Neural cell (in vitro differentiated cells): ENCODE results near the gene SMIM21. TPM values are rescaled to one million over a fixed set of nuclear protein-coding genes. Genes with fewer than 3 reads are reported as not detected.

Experiments
- H2AFZ ChIP-seq: fragments of 200-600, 300-800 bp; sonication (generic), shearing (Covaris generic); 2 replicates; pipeline ENCODE4 v1.6.0; 2014; ENCODE audit warnings: low read depth, mild to moderate bottlenecking, antibody characterized with exemption, low read length, moderate library complexity
- H3F3A ChIP-seq: fragments of 200-600 bp; shearing (Covaris generic); 2 replicates; pipeline ENCODE4 v1.6.1; 2016; ENCODE audit warnings: mild to moderate bottlenecking, moderate library complexity, mixed read lengths, antibody characterized with exemption, low read length; ENCODE audit not compliant: insufficient read depth, poor library complexity, severe bottlenecking
- H3K27ac ChIP-seq: fragments of 200-600, 300-800 bp; sonication (generic), shearing (Covaris generic); 2 replicates; pipeline ENCODE4 v1.5.1; 2014; ENCODE audit warnings: mild to moderate bottlenecking, low read length, moderate library complexity
- H3K27me3 ChIP-seq: fragments of 300-800, 200-600 bp; sonication (generic), shearing (Covaris generic); 2 replicates; pipeline ENCODE4 v1.6.0; 2014; ENCODE audit warnings: mild to moderate bottlenecking, low read depth, low read length, moderate library complexity; ENCODE audit not compliant: insufficient read depth
- H3K36me3 ChIP-seq: fragments of 300-800, 200-600 bp; sonication (generic), shearing (Covaris generic); 2 replicates; pipeline ENCODE4 v1.5.1; 2014; ENCODE audit warnings: mild to moderate bottlenecking, antibody characterized with exemption, low read length, moderate library complexity; ENCODE audit not compliant: insufficient read depth
- H3K4me2 ChIP-seq: fragments of 300-800, 200-600 bp; sonication (generic), shearing (Covaris generic); 2 replicates; pipeline ENCODE4 v1.6.0; 2014; ENCODE audit warnings: mild to moderate bottlenecking, low read length
- H3K4me3 ChIP-seq: fragments of 300-800, 200-600 bp; sonication (generic), shearing (Covaris generic); 2 replicates; pipeline ENCODE4 v1.5.1; 2014; ENCODE audit warnings: mild to moderate bottlenecking, low read length, moderate library complexity
- H3K79me2 ChIP-seq: fragments of 200-600 bp; shearing (Covaris generic); replicated peaks from 2 replicates; pipeline ENCODE4 v1.6.0; 2014; ENCODE audit warnings: mild to moderate bottlenecking, low read length, moderate library complexity; ENCODE audit not compliant: insufficient read depth
- H3K9ac ChIP-seq: fragments of 300-800, 200-600 bp; sonication (generic), shearing (Covaris generic); 2 replicates; pipeline ENCODE4 v1.6.1; 2016; ENCODE audit warnings: mild to moderate bottlenecking, low read length, mixed read lengths
- H3K9me2 ChIP-seq: fragments of 200-600 bp; shearing (Covaris generic); 2 replicates; pipeline ENCODE4 v1.6.1; 2016; ENCODE audit warnings: mild to moderate bottlenecking, low read length, mixed read lengths; ENCODE audit not compliant: insufficient read depth
- H3K9me3 ChIP-seq: fragments of 200-600, 300-800 bp; sonication (generic), shearing (Covaris generic); 2 replicates; pipeline ENCODE4 v1.6.1; 2016; ENCODE audit warnings: mild to moderate bottlenecking, mixed run types, low read length, moderate library complexity, mixed read lengths
- H4K20me1 ChIP-seq: fragments of 200-600 bp; shearing (Covaris generic); 2 replicates; pipeline ENCODE4 v1.6.1; 2016; ENCODE audit warnings: mild to moderate bottlenecking, mixed run types; ENCODE audit not compliant: insufficient read depth
- EP300 ChIP-seq: fragments of 450-650 bp; conservative IDR thresholded peaks from 2 replicates; pipeline ENCODE4 v1.6.1; 2014; ENCODE audit warnings: antibody characterized with exemption, mild to moderate bottlenecking, moderate library complexity; ENCODE audit not compliant: poor library complexity, severe bottlenecking
- EZH2 ChIP-seq: fragments of 200-600, 300-800 bp; shearing (Covaris generic), sonication (generic); IDR thresholded peaks from 2 replicates; pipeline ENCODE4 v1.6.1; 2014; ENCODE audit warnings: antibody characterized with exemption, low read length, borderline replicate concordance, mild to moderate bottlenecking; ENCODE audit not compliant: insufficient read depth, poor library complexity, severe bottlenecking
- MXI1 ChIP-seq: fragments of 450-650 bp; conservative IDR thresholded peaks from 2 replicates; pipeline ENCODE4 v1.6.1; 2014; ENCODE audit warnings: antibody characterized with exemption, mild to moderate bottlenecking; ENCODE audit not compliant: poor library complexity, severe bottlenecking
- POLR2AphosphoS5 ChIP-seq: IDR thresholded peaks from 2 replicates; pipeline ENCODE4 v1.6.1; 2012
- RAD21 ChIP-seq: fragments of 450-650 bp; conservative IDR thresholded peaks from 2 replicates; pipeline ENCODE4 v1.6.1; 2014; ENCODE audit warnings: antibody characterized with exemption, mild to moderate bottlenecking, moderate library complexity
- SMC3 ChIP-seq: fragments of 450-650 bp; conservative IDR thresholded peaks from 2 replicates; pipeline ENCODE4 v1.6.1; 2014; ENCODE audit warnings: antibody characterized with exemption, mild to moderate bottlenecking, moderate library complexity; ENCODE audit not compliant: poor library complexity
- TAF1 ChIP-seq: IDR thresholded peaks from 2 replicates; pipeline ENCODE4 v1.6.1; 2012; ENCODE audit warnings: low read depth
- polyA plus RNA-seq: library from polyadenylated mRNA; depleted of rRNA; stranded (reverse); fragments of >200 nt; gene quantifications from 2 replicates; pipeline ENCODE4 v1.2.3, GENCODE V29; 2014
- TF ChIP-seq, protein P1 (sequence below): fragments of 450-650 bp; IDR thresholded peaks from 2 replicates; pipeline ENCODE4 v1.5.1; 2014; ENCODE audit warnings: antibody characterized with exemption, mild to moderate bottlenecking, moderate library complexity; ENCODE audit not compliant: poor library complexity, severe bottlenecking
- TF ChIP-seq, protein P2 (sequence below): IDR thresholded peaks from 2 replicates; pipeline ENCODE4 v1.6.1; 2012; ENCODE audit warnings: borderline replicate concordance

The SMIM21 gene
- polyA plus RNA-seq, 1 donor from 2014 or later = not detected

DNA sequence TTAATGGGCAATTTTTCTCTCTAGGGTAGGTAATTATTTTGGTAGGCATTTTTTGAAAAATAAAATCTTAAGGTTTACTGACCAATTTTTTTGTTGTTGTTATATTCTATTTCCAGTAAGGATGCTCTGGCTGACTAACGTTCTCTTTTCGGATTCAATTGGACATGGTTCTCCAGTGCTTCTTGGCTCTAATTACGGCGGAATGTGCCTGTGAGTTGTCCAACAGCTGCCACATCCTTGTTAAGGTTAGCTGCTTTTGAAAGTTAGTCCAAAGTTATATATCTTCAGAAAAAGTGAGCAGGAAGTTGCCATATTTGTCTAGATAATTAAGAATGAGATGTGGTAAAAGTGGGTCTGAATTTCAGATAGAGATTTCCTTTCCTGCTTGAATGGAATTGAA is 45.8 kb upstream of the SMIM21 start:
- H3K27ac ChIP-seq = no peak overlapping the region
- H3K9me3 ChIP-seq = no peaks in the 10 kb centered on the region
- no peaks in the 10 kb centered on the region for H3F3A ChIP-seq
- H3K4me3 ChIP-seq = no peak overlapping the region
- H2AFZ ChIP-seq = no peak overlapping the region
- H3K27me3 ChIP-seq = no peaks in the 10 kb centered on the region
- no peaks in the 10 kb centered on the region for H3K79me2 ChIP-seq
- H3K9ac ChIP-seq = no peak overlapping the region
- no peak for TF ChIP-seq RAD21
- no peak for TF ChIP-seq POLR2AphosphoS5
- TF ChIP-seq, protein P1, sequence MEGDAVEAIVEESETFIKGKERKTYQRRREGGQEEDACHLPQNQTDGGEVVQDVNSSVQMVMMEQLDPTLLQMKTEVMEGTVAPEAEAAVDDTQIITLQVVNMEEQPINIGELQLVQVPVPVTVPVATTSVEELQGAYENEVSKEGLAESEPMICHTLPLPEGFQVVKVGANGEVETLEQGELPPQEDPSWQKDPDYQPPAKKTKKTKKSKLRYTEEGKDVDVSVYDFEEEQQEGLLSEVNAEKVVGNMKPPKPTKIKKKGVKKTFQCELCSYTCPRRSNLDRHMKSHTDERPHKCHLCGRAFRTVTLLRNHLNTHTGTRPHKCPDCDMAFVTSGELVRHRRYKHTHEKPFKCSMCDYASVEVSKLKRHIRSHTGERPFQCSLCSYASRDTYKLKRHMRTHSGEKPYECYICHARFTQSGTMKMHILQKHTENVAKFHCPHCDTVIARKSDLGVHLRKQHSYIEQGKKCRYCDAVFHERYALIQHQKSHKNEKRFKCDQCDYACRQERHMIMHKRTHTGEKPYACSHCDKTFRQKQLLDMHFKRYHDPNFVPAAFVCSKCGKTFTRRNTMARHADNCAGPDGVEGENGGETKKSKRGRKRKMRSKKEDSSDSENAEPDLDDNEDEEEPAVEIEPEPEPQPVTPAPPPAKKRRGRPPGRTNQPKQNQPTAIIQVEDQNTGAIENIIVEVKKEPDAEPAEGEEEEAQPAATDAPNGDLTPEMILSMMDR = no peak
- TF ChIP-seq SMC3 = no peak
- no peak for TF ChIP-seq MXI1
- TF ChIP-seq EZH2 = no peak
- no peak for TF ChIP-seq TAF1
- TF ChIP-seq EP300 = no peak
- TF ChIP-seq, protein P2, sequence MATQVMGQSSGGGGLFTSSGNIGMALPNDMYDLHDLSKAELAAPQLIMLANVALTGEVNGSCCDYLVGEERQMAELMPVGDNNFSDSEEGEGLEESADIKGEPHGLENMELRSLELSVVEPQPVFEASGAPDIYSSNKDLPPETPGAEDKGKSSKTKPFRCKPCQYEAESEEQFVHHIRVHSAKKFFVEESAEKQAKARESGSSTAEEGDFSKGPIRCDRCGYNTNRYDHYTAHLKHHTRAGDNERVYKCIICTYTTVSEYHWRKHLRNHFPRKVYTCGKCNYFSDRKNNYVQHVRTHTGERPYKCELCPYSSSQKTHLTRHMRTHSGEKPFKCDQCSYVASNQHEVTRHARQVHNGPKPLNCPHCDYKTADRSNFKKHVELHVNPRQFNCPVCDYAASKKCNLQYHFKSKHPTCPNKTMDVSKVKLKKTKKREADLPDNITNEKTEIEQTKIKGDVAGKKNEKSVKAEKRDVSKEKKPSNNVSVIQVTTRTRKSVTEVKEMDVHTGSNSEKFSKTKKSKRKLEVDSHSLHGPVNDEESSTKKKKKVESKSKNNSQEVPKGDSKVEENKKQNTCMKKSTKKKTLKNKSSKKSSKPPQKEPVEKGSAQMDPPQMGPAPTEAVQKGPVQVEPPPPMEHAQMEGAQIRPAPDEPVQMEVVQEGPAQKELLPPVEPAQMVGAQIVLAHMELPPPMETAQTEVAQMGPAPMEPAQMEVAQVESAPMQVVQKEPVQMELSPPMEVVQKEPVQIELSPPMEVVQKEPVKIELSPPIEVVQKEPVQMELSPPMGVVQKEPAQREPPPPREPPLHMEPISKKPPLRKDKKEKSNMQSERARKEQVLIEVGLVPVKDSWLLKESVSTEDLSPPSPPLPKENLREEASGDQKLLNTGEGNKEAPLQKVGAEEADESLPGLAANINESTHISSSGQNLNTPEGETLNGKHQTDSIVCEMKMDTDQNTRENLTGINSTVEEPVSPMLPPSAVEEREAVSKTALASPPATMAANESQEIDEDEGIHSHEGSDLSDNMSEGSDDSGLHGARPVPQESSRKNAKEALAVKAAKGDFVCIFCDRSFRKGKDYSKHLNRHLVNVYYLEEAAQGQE = no peak
- no peaks in the 10 kb centered on the region for H3K36me3 ChIP-seq
- H4K20me1 ChIP-seq = no peaks in the 10 kb centered on the region
- no peak overlapping the region for H3K4me2 ChIP-seq
- H3K9me2 ChIP-seq = no peaks in the 10 kb centered on the region

DNA sequence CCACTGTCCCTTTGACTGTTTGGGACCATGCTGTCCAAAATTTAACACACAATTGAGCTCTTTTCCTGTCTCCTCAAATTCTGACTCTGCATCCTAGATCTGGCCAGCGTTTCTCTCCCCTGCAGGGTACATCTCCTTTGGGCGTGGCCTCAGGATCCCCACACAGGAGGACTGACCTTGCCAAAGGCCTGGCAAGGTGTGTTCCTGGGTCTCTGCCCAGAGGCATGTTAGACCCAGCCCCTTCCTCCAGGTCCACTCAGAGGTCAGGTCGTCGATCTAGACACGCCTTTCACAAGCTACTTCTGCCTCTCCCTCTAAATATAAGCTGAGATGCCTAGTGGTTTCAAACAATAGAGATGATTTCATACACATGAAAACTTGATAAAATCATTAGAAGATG is 45.4 kb upstream of the SMIM21 start:
- Histone ChIP-seq H3F3A (no peaks in the 10 kb centered on the region), H3K36me3 (no peaks in the 10 kb centered on the region), H3K9me3 (no peaks in the 10 kb centered on the region), H3K4me3 (no peak overlapping the region), H3K27ac (no peak overlapping the region), H3K4me2 (no peak overlapping the region), H4K20me1 (no peaks in the 10 kb centered on the region), H3K9ac (no peak overlapping the region), H2AFZ (no peak overlapping the region), H3K9me2 (no peaks in the 10 kb centered on the region), H3K79me2 (no peaks in the 10 kb centered on the region), H3K27me3 (no peaks in the 10 kb centered on the region)
- TF ChIP-seq TAF1 (no peak), EP300 (no peak), POLR2AphosphoS5 (no peak), MXI1 (no peak), RAD21 (no peak), EZH2 (no peak), SMC3 (no peak)
- TF ChIP-seq, protein P2 = no peak
- TF ChIP-seq, protein P1 = no peak
